ENCODE measurements around the gene SLIT1. TPM values are rescaled to one million over a fixed set of nuclear protein-coding genes. Genes with fewer than 3 reads are reported as not detected.

Gene SLIT1
- total RNA-seq, 4 donors from 2014 or later, result 0.10 to 0.13 TPM; not detected in 2

DNA sequence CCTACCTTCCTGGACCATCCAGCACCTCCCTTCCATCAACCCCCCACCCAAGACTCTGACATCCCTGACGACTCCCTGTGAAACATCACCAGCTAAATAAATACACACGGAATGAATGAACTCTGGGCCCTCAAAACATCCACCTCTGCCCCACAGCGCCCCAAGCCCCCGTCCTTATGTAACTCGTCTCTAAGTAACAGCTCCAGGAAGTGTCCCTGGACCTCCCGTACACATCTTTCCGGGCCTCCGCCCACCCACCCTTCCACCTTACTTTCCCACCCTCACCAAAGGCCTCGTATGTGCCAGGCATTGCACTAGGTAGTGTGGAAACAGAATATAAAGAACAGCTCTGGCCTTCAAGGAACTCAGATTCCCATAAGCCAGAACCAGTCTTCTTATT is 27.7 kb upstream of the SLIT1 start:
- H3K27me3 ChIP-seq, result no peaks in the 10 kb centered on the region
- in situ Hi-C loops (cut with MboI; ENCODE audit: low sequenced_read_pairs in 4 of 4) (loop anchor here in 1 of 4 donors (25.0 kb wide), 1 partner anchor 826 kb away; no protein-coding TSS in a partner anchor), intact Hi-C loops (cut with DNase I; ENCODE audit: low total_unique reads) (loop anchor here (10.0 kb wide), 1 partner anchor 839 kb away; no protein-coding TSS in a partner anchor)
- H3K4me1 ChIP-seq, result no peaks in the 10 kb centered on the region
- TF ChIP-seq, protein P1, sequence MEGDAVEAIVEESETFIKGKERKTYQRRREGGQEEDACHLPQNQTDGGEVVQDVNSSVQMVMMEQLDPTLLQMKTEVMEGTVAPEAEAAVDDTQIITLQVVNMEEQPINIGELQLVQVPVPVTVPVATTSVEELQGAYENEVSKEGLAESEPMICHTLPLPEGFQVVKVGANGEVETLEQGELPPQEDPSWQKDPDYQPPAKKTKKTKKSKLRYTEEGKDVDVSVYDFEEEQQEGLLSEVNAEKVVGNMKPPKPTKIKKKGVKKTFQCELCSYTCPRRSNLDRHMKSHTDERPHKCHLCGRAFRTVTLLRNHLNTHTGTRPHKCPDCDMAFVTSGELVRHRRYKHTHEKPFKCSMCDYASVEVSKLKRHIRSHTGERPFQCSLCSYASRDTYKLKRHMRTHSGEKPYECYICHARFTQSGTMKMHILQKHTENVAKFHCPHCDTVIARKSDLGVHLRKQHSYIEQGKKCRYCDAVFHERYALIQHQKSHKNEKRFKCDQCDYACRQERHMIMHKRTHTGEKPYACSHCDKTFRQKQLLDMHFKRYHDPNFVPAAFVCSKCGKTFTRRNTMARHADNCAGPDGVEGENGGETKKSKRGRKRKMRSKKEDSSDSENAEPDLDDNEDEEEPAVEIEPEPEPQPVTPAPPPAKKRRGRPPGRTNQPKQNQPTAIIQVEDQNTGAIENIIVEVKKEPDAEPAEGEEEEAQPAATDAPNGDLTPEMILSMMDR (IDR thresholded peaks at IDR 0.05 in 4 of 5, conservative IDR thresholded peaks at IDR 0.05 in 1 of 5), result no peak
- TF ChIP-seq POLR2A (IDR thresholded peaks at IDR 0.05), result no peak
- no peak overlapping the region for H3K27ac ChIP-seq
- ATAC-seq (no peak), DNase-seq (no peak)
- no peaks in the 10 kb centered on the region for H3K9me3 ChIP-seq
- H3K4me3 ChIP-seq, result no peak overlapping the region
- H3K36me3 ChIP-seq, result no peaks in the 10 kb centered on the region

DNA sequence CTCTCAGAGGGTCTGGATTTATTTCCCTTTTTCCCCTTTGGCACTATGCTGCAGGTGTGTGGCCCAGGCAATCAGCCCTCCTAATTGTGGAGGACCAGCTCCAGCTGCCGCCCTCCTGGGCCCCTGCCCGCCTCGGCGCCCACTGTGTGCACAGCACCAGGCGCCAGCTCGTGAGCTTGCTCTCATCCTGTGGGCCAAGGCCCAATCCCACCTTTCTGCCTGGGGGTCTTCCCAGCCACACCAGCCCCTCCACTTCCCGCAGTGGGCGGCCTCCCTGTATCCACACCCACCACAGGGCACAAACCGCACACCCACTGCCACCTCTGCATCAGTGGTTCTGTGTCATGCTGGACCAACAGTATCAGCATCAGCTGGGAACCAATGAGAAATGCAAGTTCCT is 25.5 kb upstream of the SLIT1 start:
- intact Hi-C loops (cut with DNase I; ENCODE audit: low total_unique reads) (loop anchor here (10.0 kb wide), 1 partner anchor 836 kb away; no protein-coding TSS in a partner anchor), in situ Hi-C loops (cut with MboI; ENCODE audit: low sequenced_read_pairs in 4 of 4) (loop anchor here in 1 of 4 donors (25.0 kb wide), 1 partner anchor 824 kb away; no protein-coding TSS in a partner anchor)
- Histone ChIP-seq H3K27ac (no peak overlapping the region), H3K27me3 (no peaks in the 10 kb centered on the region), H3K9me3 (no peaks in the 10 kb centered on the region), H3K4me3 (no peak overlapping the region), H3K4me1 (no peaks in the 10 kb centered on the region), H3K36me3 (no peaks in the 10 kb centered on the region)
- DNase-seq, result no peak
- no peak for ATAC-seq
- TF ChIP-seq POLR2A (IDR thresholded peaks at IDR 0.05), result no peak
- TF ChIP-seq, protein P1 (IDR thresholded peaks at IDR 0.05 in 4 of 5, conservative IDR thresholded peaks at IDR 0.05 in 1 of 5), result no peak

DNA sequence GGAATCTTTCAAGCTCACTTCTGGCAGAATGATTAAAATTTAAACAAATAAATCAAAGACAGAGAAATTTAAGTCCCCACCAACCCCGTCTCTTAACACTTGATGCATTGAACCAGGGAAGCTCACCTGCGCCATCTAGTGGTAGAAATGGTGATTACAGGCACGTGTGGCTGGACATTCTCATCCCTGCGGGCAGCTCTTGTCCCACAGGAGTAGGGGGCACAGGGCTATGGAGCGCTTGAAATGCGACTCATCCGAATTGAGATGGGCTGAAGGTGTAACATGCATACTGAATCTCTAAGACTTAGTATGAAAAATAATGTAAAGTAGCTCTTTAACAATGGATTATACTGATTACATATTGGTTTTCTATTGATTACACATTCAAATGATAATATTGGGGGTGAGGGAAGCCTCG is 24.8 kb upstream of the SLIT1 start:
- no peaks in the 10 kb centered on the region for H3K27me3 ChIP-seq
- H3K4me1 ChIP-seq, result no peaks in the 10 kb centered on the region
- in situ Hi-C loops (cut with MboI; ENCODE audit: low sequenced_read_pairs in 4 of 4) (loop anchor here in 1 of 4 donors (25.0 kb wide), 1 partner anchor 823 kb away; no protein-coding TSS in a partner anchor), intact Hi-C loops (cut with DNase I; ENCODE audit: low total_unique reads) (loop anchor here (1.0 to 10.0 kb wide), 2 partner anchors 137 to 836 kb away; no protein-coding TSS in a partner anchor)
- H3K4me3 ChIP-seq, result no peak overlapping the region
- peak; percentile 20 to 53 for DNase-seq
- no peaks in the 10 kb centered on the region for H3K9me3 ChIP-seq
- peak; percentile 66 to 81 for ATAC-seq
- H3K27ac ChIP-seq, result no peak overlapping the region
- TF ChIP-seq, protein P1 (IDR thresholded peaks at IDR 0.05 in 4 of 5, conservative IDR thresholded peaks at IDR 0.05 in 1 of 5), result peak; percentile 81 to 95 (median 88)
- no peak for TF ChIP-seq POLR2A (IDR thresholded peaks at IDR 0.05)
- no peaks in the 10 kb centered on the region for H3K36me3 ChIP-seq

DNA sequence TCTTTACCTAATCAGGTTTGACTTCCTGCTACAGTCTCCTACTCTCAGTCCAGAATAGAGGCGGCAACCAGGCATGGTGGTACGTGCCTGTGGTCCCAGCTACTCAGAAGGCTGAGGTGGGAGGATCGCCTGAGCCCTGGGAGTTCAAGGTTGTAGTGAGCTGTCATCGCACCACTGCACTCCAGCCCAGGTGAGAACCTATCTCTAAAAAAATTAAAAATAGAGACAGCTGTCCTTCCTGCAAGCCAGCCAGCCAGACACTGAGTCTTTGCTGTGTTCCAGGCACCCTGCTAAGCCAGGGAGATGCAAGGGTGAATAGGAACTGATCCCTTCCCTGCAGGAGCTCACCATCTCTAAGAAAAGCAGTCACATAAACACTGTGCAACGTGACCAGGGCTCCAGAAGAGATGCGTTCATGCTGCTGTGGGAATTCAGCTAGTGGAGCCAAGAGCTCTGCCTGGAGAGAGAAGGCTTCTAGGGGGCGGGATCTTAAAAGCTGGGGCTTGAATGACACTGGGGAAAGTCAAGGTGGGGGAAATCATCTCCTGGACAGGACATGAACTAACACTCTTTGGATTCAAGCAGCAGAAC is 22.1 kb upstream of the SLIT1 start:
- no peak for DNase-seq
- H3K27ac ChIP-seq, result no peak overlapping the region
- H3K4me3 ChIP-seq, result no peak overlapping the region
- H3K27me3 ChIP-seq, result no peaks in the 10 kb centered on the region
- intact Hi-C loops (cut with DNase I; ENCODE audit: low total_unique reads) (no loop called here), in situ Hi-C loops (cut with MboI; ENCODE audit: low sequenced_read_pairs in 4 of 4) (loop anchor here (5.0 to 25.0 kb wide), 4 partner anchors 131 to 821 kb away; no protein-coding TSS in a partner anchor)
- no peak for ATAC-seq
- no peaks in the 10 kb centered on the region for H3K4me1 ChIP-seq
- H3K36me3 ChIP-seq, result no peaks in the 10 kb centered on the region
- H3K9me3 ChIP-seq, result no peaks in the 10 kb centered on the region
- TF ChIP-seq, protein P1 (IDR thresholded peaks at IDR 0.05 in 4 of 5, conservative IDR thresholded peaks at IDR 0.05 in 1 of 5), result no peak
- no peak for TF ChIP-seq POLR2A (IDR thresholded peaks at IDR 0.05)
